ENCODE data around the gene CLCN6. TPM values are rescaled to one million over a fixed set of nuclear protein-coding genes. Genes with fewer than 3 reads are reported as not detected.

CLCN6 gene
- polyA plus RNA-seq, 2 of the 4 experiments (the other 2 are of a cell fraction) = 5.7 to 9.0 TPM

GRCh38 chr1:11761285-11761684 is 44.7 kb upstream of the CLCN6 start:
- TF ChIP-seq SMC3 (IDR thresholded peaks at IDR 0.05) (no peak), GATA3 (IDR thresholded peaks at IDR 0.05; ENCODE audit: borderline replicate concordance) (no peak), HOXA7 (CRISPR knock-in tag; IDR thresholded peaks at IDR 0.05) (no peak), RARB (CRISPR knock-in tag; IDR thresholded peaks at IDR 0.05) (no peak), JUN (IDR thresholded peaks at IDR 0.05) (no peak), JUNB (IDR thresholded peaks at IDR 0.05) (no peak)
- Histone ChIP-seq H3K27ac (no peak overlapping the region), H3K9me3 (no peaks in the 10 kb centered on the region), H3K4me3 (no peak overlapping the region), H3K4me2 (no peak overlapping the region), H3K4me1 (no peaks in the 10 kb centered on the region)
- ChIA-PET CTCF (interaction anchor here (1.3 kb wide), 1 partner anchor 23 kb away, joined by 5 read pairs; no protein-coding TSS in a partner anchor), POLR2A (no interaction called here)
- WGBS (ENCODE audit: missing lambda C conversion rate) = 76% methylated on average over 3 of the region's 6 CpGs
- no peak for FAIRE-seq
- no peak for DNase-seq (ENCODE audit: low read depth in 1 of 2, low spot score in 1 of 2)
- no peak for ATAC-seq

DNA sequence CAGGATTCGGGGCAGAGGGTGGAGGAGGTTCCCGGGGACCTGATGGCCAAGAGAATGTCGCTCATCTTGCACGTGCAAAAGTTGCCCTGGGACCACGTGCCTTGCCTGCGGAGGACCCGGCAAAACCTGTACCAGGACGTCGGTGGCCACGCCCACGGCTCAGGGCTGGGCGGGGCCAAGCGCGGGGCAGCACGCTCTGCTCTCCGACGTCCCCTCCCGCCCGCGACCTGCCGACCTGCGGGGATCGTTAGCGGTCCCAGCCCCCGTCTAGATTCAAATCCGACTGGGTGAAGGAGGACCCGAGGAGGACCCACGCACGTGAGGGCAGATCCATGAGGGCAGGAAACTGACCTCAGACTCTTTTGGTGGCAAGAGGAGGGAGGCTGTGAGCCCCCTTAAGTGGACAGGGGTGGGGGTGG is 44.0 kb upstream of the CLCN6 start, which contains the start of gene C1orf167:
TSS of gene C1orf167 (plus strand) at position 206 of the 419 bp plus-strand sequence. CDS start 2,208 bp downstream, outside the sequence.
- H3K4me1 ChIP-seq = no peaks in the 10 kb centered on the region
- peak within 1 kb of the TSS; percentile 44 for H3K4me2 ChIP-seq
- no peak within 1 kb of the TSS for H3K4me3 ChIP-seq
- CTCF ChIA-PET = interaction anchor here (1.3 kb wide), 1 partner anchor 22 kb away, joined by 5 read pairs; no protein-coding TSS in a partner anchor
- POLR2A ChIA-PET = no interaction called here
- no peak within 1 kb of the TSS for H3K27ac ChIP-seq
- ATAC-seq (peak in 1 of 2 experiments; percentile 68; a peak in 3 of 6 replicates), FAIRE-seq (no peak), DNase-seq (ENCODE audit: low read depth in 1 of 2, low spot score in 1 of 2) (no peak)
- H3K9me3 ChIP-seq = no peaks in the 10 kb centered on the region
- 21% methylated on average over 3 of the region's 29 CpGs for WGBS (ENCODE audit: missing lambda C conversion rate)
- no peak for TF ChIP-seq FOSB (CRISPR knock-in tag; IDR thresholded peaks at IDR 0.05)
- no peak for TF ChIP-seq ZFP36 (IDR thresholded peaks at IDR 0.05; ENCODE audit: borderline replicate concordance, partially characterized antibody)
- TF ChIP-seq CHD2 (IDR thresholded peaks at IDR 0.05; ENCODE audit: low read length, partially characterized antibody) = no peak
- TF ChIP-seq RNF2 (IDR thresholded peaks at IDR 0.05; ENCODE audit: borderline replicate concordance, low read depth) = no peak
- TF ChIP-seq JUN (IDR thresholded peaks at IDR 0.05) = no peak
- no peak for TF ChIP-seq EHF (CRISPR knock-in tag; IDR thresholded peaks at IDR 0.05)
- TF ChIP-seq, protein P1, sequence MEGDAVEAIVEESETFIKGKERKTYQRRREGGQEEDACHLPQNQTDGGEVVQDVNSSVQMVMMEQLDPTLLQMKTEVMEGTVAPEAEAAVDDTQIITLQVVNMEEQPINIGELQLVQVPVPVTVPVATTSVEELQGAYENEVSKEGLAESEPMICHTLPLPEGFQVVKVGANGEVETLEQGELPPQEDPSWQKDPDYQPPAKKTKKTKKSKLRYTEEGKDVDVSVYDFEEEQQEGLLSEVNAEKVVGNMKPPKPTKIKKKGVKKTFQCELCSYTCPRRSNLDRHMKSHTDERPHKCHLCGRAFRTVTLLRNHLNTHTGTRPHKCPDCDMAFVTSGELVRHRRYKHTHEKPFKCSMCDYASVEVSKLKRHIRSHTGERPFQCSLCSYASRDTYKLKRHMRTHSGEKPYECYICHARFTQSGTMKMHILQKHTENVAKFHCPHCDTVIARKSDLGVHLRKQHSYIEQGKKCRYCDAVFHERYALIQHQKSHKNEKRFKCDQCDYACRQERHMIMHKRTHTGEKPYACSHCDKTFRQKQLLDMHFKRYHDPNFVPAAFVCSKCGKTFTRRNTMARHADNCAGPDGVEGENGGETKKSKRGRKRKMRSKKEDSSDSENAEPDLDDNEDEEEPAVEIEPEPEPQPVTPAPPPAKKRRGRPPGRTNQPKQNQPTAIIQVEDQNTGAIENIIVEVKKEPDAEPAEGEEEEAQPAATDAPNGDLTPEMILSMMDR (IDR thresholded peaks at IDR 0.05) = no peak
- no peak for TF ChIP-seq TFCP2L1 (CRISPR knock-in tag; IDR thresholded peaks at IDR 0.05)
- TF ChIP-seq EHMT2 (IDR thresholded peaks at IDR 0.05; ENCODE audit: low read depth) = no peak
- TF ChIP-seq, protein P2, sequence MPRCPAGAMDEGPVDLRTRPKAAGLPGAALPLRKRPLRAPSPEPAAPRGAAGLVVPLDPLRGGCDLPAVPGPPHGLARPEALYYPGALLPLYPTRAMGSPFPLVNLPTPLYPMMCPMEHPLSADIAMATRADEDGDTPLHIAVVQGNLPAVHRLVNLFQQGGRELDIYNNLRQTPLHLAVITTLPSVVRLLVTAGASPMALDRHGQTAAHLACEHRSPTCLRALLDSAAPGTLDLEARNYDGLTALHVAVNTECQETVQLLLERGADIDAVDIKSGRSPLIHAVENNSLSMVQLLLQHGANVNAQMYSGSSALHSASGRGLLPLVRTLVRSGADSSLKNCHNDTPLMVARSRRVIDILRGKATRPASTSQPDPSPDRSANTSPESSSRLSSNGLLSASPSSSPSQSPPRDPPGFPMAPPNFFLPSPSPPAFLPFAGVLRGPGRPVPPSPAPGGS (IDR thresholded peaks at IDR 0.05) = no peak
- TF ChIP-seq ATOH8 (CRISPR knock-in tag; IDR thresholded peaks at IDR 0.05; ENCODE audit: low read depth) = no peak
- TF ChIP-seq, protein P3, sequence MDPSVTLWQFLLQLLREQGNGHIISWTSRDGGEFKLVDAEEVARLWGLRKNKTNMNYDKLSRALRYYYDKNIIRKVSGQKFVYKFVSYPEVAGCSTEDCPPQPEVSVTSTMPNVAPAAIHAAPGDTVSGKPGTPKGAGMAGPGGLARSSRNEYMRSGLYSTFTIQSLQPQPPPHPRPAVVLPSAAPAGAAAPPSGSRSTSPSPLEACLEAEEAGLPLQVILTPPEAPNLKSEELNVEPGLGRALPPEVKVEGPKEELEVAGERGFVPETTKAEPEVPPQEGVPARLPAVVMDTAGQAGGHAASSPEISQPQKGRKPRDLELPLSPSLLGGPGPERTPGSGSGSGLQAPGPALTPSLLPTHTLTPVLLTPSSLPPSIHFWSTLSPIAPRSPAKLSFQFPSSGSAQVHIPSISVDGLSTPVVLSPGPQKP (IDR thresholded peaks at IDR 0.05; ENCODE audit: low read depth, low read length) = no peak
- no peak for TF ChIP-seq RFX5 (IDR thresholded peaks at IDR 0.05)
- TF ChIP-seq HOXB5 (CRISPR knock-in tag; IDR thresholded peaks at IDR 0.05) = no peak
- TF ChIP-seq MAFK (IDR thresholded peaks at IDR 0.05; ENCODE audit: partially characterized antibody) = no peak
- no peak for TF ChIP-seq CEBPB (IDR thresholded peaks at IDR 0.05)
- no peak for TF ChIP-seq GATA3 (IDR thresholded peaks at IDR 0.05; ENCODE audit: borderline replicate concordance)
- TF ChIP-seq RARB (CRISPR knock-in tag; IDR thresholded peaks at IDR 0.05) = no peak
- TF ChIP-seq, protein P4, sequence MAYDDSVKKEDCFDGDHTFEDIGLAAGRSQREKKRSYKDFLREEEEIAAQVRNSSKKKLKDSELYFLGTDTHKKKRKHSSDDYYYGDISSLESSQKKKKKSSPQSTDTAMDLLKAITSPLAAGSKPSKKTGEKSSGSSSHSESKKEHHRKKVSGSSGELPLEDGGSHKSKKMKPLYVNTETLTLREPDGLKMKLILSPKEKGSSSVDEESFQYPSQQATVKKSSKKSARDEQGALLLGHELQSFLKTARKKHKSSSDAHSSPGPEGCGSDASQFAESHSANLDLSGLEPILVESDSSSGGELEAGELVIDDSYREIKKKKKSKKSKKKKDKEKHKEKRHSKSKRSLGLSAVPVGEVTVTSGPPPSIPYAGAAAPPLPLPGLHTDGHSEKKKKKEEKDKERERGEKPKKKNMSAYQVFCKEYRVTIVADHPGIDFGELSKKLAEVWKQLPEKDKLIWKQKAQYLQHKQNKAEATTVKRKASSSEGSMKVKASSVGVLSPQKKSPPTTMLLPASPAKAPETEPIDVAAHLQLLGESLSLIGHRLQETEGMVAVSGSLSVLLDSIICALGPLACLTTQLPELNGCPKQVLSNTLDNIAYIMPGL (CRISPR knock-in tag; IDR thresholded peaks at IDR 0.05; ENCODE audit: borderline replicate concordance) = no peak
- no peak for TF ChIP-seq HDAC2 (IDR thresholded peaks at IDR 0.05)

Data from A549 (cell line).